Non-pigmented ciliary epithelial cell (primary cell): Measurements from ENCODE around the gene UQCRHL.

Source experiments
- DNase-seq: peaks from one replicate; pipeline ENCODE4 v3.0.0-alpha.2; 2010; ENCODE audit warnings: low read depth

UQCRHL gene

DNA sequence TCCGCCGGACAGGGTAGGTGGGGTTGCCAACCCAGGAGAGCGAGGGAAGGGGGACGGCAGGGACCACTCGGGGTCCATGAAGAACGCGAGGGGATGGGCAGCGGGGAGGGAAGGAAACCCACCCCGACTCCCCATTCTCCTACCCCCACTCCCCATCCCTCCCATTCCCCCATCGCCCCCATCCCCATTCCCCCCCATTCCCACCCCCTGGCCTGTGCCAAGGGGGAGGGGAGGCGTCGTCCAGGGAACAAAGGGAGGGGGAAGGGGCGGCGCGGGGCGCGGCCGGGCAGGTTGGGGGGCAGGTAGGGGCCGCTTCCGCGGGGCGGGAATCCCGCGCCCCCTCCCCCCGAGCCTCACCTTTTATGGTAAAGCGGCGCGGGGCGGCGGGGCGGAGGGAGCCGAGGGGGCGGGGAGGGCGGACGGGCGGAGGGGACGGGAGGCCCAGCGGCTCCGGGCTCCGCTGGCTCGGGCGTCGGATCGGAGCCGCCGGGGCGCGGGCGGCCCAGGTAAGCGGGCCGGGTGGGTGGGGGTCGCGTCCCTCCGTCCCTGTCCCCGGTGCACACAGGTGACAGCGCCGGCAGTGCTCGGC, 49.0 kb downstream of the UQCRHL start, which contains the start of gene FBLIM1:
Gene FBLIM1, plus strand, starts transcription at position 453 of the 589 bp plus-strand sequence. CDS start 6,189 bp downstream, outside the sequence.
- no peak for DNase-seq

DNA sequence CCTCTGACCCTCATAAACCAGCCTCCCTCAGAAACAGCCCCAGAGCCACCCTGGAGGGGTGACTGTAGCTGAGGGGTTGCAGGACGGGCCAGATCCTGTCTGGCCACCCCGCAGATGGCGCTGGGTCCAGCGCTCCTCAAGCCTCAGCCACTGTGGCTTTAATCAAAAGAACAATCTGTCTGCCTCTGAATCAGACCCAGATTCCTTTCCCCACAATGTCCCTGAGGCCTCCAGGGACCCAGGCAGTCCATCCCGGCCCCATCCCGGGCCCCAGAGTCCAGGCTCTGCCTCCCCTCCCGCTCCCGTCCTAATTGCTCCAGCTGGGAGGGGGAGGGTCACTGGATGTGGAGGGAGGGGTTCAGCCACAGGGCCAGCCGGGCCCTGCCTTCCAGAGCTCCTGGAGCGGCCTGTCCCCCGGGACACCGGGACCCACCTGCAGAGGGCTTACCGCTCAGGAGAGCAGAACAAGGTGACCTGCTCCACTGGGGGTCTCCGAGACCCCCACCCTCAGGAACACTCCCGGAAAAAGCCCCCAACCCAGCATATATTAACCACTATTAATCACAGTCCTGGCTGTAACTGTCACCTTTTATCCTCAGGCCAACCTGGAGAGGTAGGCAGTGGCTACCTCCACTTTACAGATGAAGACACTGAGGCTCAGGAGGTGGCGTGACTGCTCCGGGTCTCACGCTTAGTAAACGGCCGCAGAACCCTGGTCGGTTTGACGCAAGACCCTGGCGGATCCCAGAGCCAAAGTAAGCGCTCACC, 49.7 kb downstream of the UQCRHL start:
- DNase-seq = no peak
